OCI-LY1 (cell line): ENCODE results near the gene USP6NL.
A peak's percentile ranks its signal among the peaks of the same experiment; 100 is the strongest.

Experiments
- H2AFZ ChIP-seq: fragments of 200-600 bp; sonication (generic), shearing (Covaris generic); 2 replicates; pipeline ENCODE4 v1.6.0; 2014; ENCODE audit warnings: antibody characterized with exemption, mild to moderate bottlenecking, low read length
- H3F3A ChIP-seq: fragments of 200-600 bp; sonication (generic), shearing (Covaris generic); 2 replicates; pipeline ENCODE4 v1.6.0; 2014; ENCODE audit warnings: mild to moderate bottlenecking, antibody characterized with exemption, low read length, moderate library complexity; ENCODE audit not compliant: insufficient read depth
- H3K27ac ChIP-seq: fragments of 200-600 bp; sonication (generic); 2 replicates; pipeline ENCODE4 v1.5.1; 2014; ENCODE audit warnings: low read length, mixed run types, mild to moderate bottlenecking, low read depth; ENCODE audit not compliant: poor library complexity, severe bottlenecking
- H3K27me3 ChIP-seq: fragments of 200-600 bp; sonication (generic); 2 replicates; pipeline ENCODE4 v1.6.0; 2014; ENCODE audit warnings: antibody characterized with exemption, mild to moderate bottlenecking, low read length, moderate library complexity; ENCODE audit not compliant: insufficient read depth
- H3K36me3 ChIP-seq: fragments of 200-600 bp; sonication (generic); 2 replicates; pipeline ENCODE4 v1.6.1; 2014; ENCODE audit warnings: mild to moderate bottlenecking, antibody characterized with exemption, low read length, moderate library complexity, mixed read lengths; ENCODE audit not compliant: insufficient read depth
- H3K4me1 ChIP-seq: fragments of 200-600 bp; sonication (generic); 2 replicates; pipeline ENCODE4 v1.5.1; 2014; ENCODE audit warnings: mild to moderate bottlenecking, low read length, moderate library complexity; ENCODE audit not compliant: insufficient read depth, severe bottlenecking
- H3K4me2 ChIP-seq: fragments of 200-600 bp; sonication (generic), shearing (Covaris generic); 2 replicates; pipeline ENCODE4 v1.6.1; 2014; ENCODE audit warnings: low read length
- H3K4me3 ChIP-seq: fragments of 200-600 bp; sonication (generic); 2 replicates; pipeline ENCODE4 v1.5.1; 2014; ENCODE audit warnings: low read length, low read depth, mild to moderate bottlenecking, mixed read lengths; ENCODE audit not compliant: poor library complexity, severe bottlenecking
- H3K79me2 ChIP-seq: fragments of 200-600 bp; shearing (Covaris generic); 2 replicates; pipeline ENCODE4 v1.6.1; 2016; ENCODE audit warnings: mixed run types, low read length, mixed read lengths; ENCODE audit not compliant: insufficient read depth
- H3K9ac ChIP-seq: fragments of 200-600 bp; sonication (generic), shearing (Covaris generic); 2 replicates; pipeline ENCODE4 v1.6.1; 2014; ENCODE audit warnings: mild to moderate bottlenecking, low read length, mixed read lengths
- H3K9me2 ChIP-seq: fragments of 200-600 bp; sonication (generic), shearing (Covaris generic); 2 replicates; pipeline ENCODE4 v1.6.1; 2014; ENCODE audit warnings: low read depth, mild to moderate bottlenecking, low read length, mixed read lengths
- H3K9me3 ChIP-seq: fragments of 200-600 bp; shearing (Covaris generic); 2 replicates; pipeline ENCODE4 v1.6.1; 2014; ENCODE audit warnings: low read length, mixed read lengths
- H4K20me1 ChIP-seq: fragments of 200-600 bp; sonication (generic), shearing (Covaris generic); 2 replicates; pipeline ENCODE4 v1.6.0; 2016; ENCODE audit warnings: mild to moderate bottlenecking, low read length; ENCODE audit not compliant: insufficient read depth
- CTCF ChIP-seq: fragments of 200-600 bp; sonication (generic), shearing (Covaris generic); IDR thresholded peaks from 2 replicates; pipeline ENCODE4 v1.5.1; 2017; ENCODE audit warnings: mild to moderate bottlenecking, antibody characterized with exemption, low read length, moderate library complexity, mixed read lengths
- EZH2 ChIP-seq: fragments of 200-600 bp; sonication (generic), shearing (Covaris generic); IDR thresholded peaks from 2 replicates; pipeline ENCODE4 v1.8.0; 2017; ENCODE audit warnings: borderline replicate concordance, mixed run types, mild to moderate bottlenecking, antibody characterized with exemption, low read length, moderate library complexity, mixed read lengths

The USP6NL gene

GRCh38 chr10:11595395-11595692 lies 16.1 kb downstream of the USP6NL start:
- no peak overlapping the region for H3K4me3 ChIP-seq
- peaks cover 7% of the 10 kb centered on the region for H3K36me3 ChIP-seq
- TF ChIP-seq CTCF (no peak), EZH2 (no peak)
- H3K27ac ChIP-seq: peak overlapping the region; percentile 58
- no peak overlapping the region for H2AFZ ChIP-seq
- no peak overlapping the region for H3K9ac ChIP-seq
- H3K9me2 ChIP-seq: no peaks in the 10 kb centered on the region
- H3K27me3 ChIP-seq: no peaks in the 10 kb centered on the region
- H3K9me3 ChIP-seq: no peaks in the 10 kb centered on the region
- H3F3A ChIP-seq: no peaks in the 10 kb centered on the region
- 0 out of 2 replicates have a peak overlapping the region, but pooled peaks have one; percentile 21 for H3K4me2 ChIP-seq
- H3K79me2 ChIP-seq: peaks cover 27% of the 10 kb centered on the region; the same call in 1 of the 2 replicates
- peaks cover 56% of the 10 kb centered on the region for H3K4me1 ChIP-seq
- no peaks in the 10 kb centered on the region for H4K20me1 ChIP-seq

- H3K9ac ChIP-seq: no peak overlapping the region
- TF ChIP-seq EZH2 (no peak), CTCF (no peak)
- no peaks in the 10 kb centered on the region for H3K27me3 ChIP-seq
- H3K36me3 ChIP-seq: peaks cover 7% of the 10 kb centered on the region
- no peaks in the 10 kb centered on the region for H3K9me2 ChIP-seq
- 0 out of 2 replicates have a peak overlapping the region, but pooled peaks have one; percentile 21 for H3K4me2 ChIP-seq
- peaks cover 56% of the 10 kb centered on the region for H3K4me1 ChIP-seq
- H3F3A ChIP-seq: no peaks in the 10 kb centered on the region
- H3K4me3 ChIP-seq: no peak overlapping the region
- no peaks in the 10 kb centered on the region for H4K20me1 ChIP-seq
- H3K27ac ChIP-seq: peak overlapping the region; percentile 58
- H3K9me3 ChIP-seq: no peaks in the 10 kb centered on the region
- peaks cover 30% of the 10 kb centered on the region for H3K79me2 ChIP-seq
- no peak overlapping the region for H2AFZ ChIP-seq
Measured at GRCh38 chr10:11594589-11595394, 16.7 kb downstream of the USP6NL start.

GRCh38 chr10:11593612-11594011 lies 17.8 kb downstream of the USP6NL start:
- TF ChIP-seq EZH2 (no peak), CTCF (no peak)
- Histone ChIP-seq H3K27ac (no peak overlapping the region), H4K20me1 (no peaks in the 10 kb centered on the region; the same call in 1 of the 2 replicates), H3K36me3 (peaks cover 7% of the 10 kb centered on the region), H3F3A (no peaks in the 10 kb centered on the region), H3K4me1 (peaks cover 49% of the 10 kb centered on the region), H3K9ac (no peak overlapping the region), H3K9me3 (no peaks in the 10 kb centered on the region), H3K4me3 (no peak overlapping the region), H3K79me2 (peaks cover 34% of the 10 kb centered on the region), H3K27me3 (no peaks in the 10 kb centered on the region), H2AFZ (no peak overlapping the region), H3K9me2 (no peaks in the 10 kb centered on the region), H3K4me2 (no peak overlapping the region)
